ENCODE measurements around the gene ALKBH4.
"Not testable (repeated sequence)": the region's sequence is repeated elsewhere in the genome, so short reads cannot be mapped to it uniquely, and the experiment has no call there.

ALKBH4 gene

GRCh38 chr7:102464577-102465280, at the start of gene ALKBH4, which contains the start of gene LRWD1:
ALKBH4 (minus strand) TSS chr7:102464863; CDS start chr7:102464836, 27 bp downstream.
LRWD1 (plus strand) TSS chr7:102464984; CDS start chr7:102465081, 97 bp downstream.
- DNase-seq (ENCODE audit: low read depth, low spot score): peak; percentile 97

- DNase-seq (ENCODE audit: low read depth, low spot score): peak; percentile 88
Measured at GRCh38 chr7:102512642-102513221, 48.1 kb upstream of the ALKBH4 start.

- not testable (repeated sequence) for DNase-seq (ENCODE audit: low read depth, low spot score)
Measured at GRCh38 chr7:102511860-102512522, 47.3 kb upstream of the ALKBH4 start.

- not testable (repeated sequence) for DNase-seq (ENCODE audit: low read depth, low spot score)
Measured at GRCh38 chr7:102510575-102510974, 45.9 kb upstream of the ALKBH4 start.

GRCh38 chr7:102507410-102508088, 42.9 kb upstream of the ALKBH4 start:
- DNase-seq (ENCODE audit: low read depth, low spot score): not testable (repeated sequence)

GRCh38 chr7:102505298-102506185, 40.9 kb upstream of the ALKBH4 start:
- not testable (repeated sequence) for DNase-seq (ENCODE audit: low read depth, low spot score)

GRCh38 chr7:102503141-102503540, 38.5 kb upstream of the ALKBH4 start:
- DNase-seq (ENCODE audit: low read depth, low spot score): not testable (repeated sequence)

- not testable (repeated sequence) for DNase-seq (ENCODE audit: low read depth, low spot score)
Measured at GRCh38 chr7:102498321-102498720, 33.7 kb upstream of the ALKBH4 start.

GRCh38 chr7:102497308-102497707, 32.6 kb upstream of the ALKBH4 start:
- DNase-seq (ENCODE audit: low read depth, low spot score): not testable (repeated sequence)

GRCh38 chr7:102496861-102497260, 32.2 kb upstream of the ALKBH4 start:
- peak; percentile 1 for DNase-seq (ENCODE audit: low read depth, low spot score)

- DNase-seq (ENCODE audit: low read depth, low spot score): not testable (repeated sequence)
Measured at GRCh38 chr7:102494473-102495149, 29.9 kb upstream of the ALKBH4 start.

GRCh38 chr7:102494026-102494425, 29.4 kb upstream of the ALKBH4 start:
- not testable (repeated sequence) for DNase-seq (ENCODE audit: low read depth, low spot score)

GRCh38 chr7:102493220-102493935, 28.7 kb upstream of the ALKBH4 start:
- DNase-seq (ENCODE audit: low read depth, low spot score): not testable (repeated sequence)

GRCh38 chr7:102490529-102491075, 25.9 kb upstream of the ALKBH4 start:
- not testable (repeated sequence) for DNase-seq (ENCODE audit: low read depth, low spot score)

- DNase-seq (ENCODE audit: low read depth, low spot score): not testable (repeated sequence)
Measured at GRCh38 chr7:102484317-102484716, 19.7 kb upstream of the ALKBH4 start.

GRCh38 chr7:102481962-102482361, 17.3 kb upstream of the ALKBH4 start:
- DNase-seq (ENCODE audit: low read depth, low spot score): not testable (repeated sequence)

- not testable (repeated sequence) for DNase-seq (ENCODE audit: low read depth, low spot score)
Measured at GRCh38 chr7:102479982-102480637, 15.4 kb upstream of the ALKBH4 start.

GRCh38 chr7:102479209-102479584, 14.5 kb upstream of the ALKBH4 start:
- not testable (repeated sequence) for DNase-seq (ENCODE audit: low read depth, low spot score)

All from astrocyte of the hippocampus (primary cell).